CD14-positive monocyte (primary cell): Measurements from ENCODE around the gene GCSAM. TPM values are rescaled to one million over a fixed set of nuclear protein-coding genes. Genes with fewer than 3 reads are reported as not detected.

Experiments
- DNase-seq, 3 donors: peaks; one replicate each; pipeline ENCODE4 v3.0.0-alpha.2; 2011 to 2022
- H2AFZ ChIP-seq: 2 replicates; pipeline ENCODE4 v1.6.0; 2012; ENCODE audit warnings: mild to moderate bottlenecking, low read depth, low read length, inconsistent platforms; ENCODE audit not compliant: insufficient read depth, poor library complexity, severe bottlenecking
- H3K27ac ChIP-seq, 2 donors: 1 replicate in 1 of 2; 2 replicates in 1 of 2; pipeline ENCODE4 v1.5.1; 2012 to 2013; ENCODE audit warnings: low read length in 2 of 2, control low read depth in 1 of 2, inconsistent platforms in 1 of 2, low read depth in 1 of 2, mild to moderate bottlenecking in 1 of 2
- H3K27me3 ChIP-seq, 2 donors: one replicate each; pipeline versions ENCODE4 v1.6.0 to v1.6.1; 2011 to 2013; ENCODE audit warnings: low read length in 2 of 2; ENCODE audit not compliant: control insufficient read depth in 2 of 2, insufficient read depth in 2 of 2
- H3K36me3 ChIP-seq, 2 donors: replicated peaks in 1 of 2; 1 replicate in 1 of 2; 2 replicates in 1 of 2; pipeline versions ENCODE4 v1.5.1 to v1.6.1; 2012 to 2013; ENCODE audit warnings: low read length in 2 of 2, control low read depth in 1 of 2, inconsistent platforms in 1 of 2, mild to moderate bottlenecking in 1 of 2; ENCODE audit not compliant: insufficient read depth in 2 of 2, control insufficient read depth in 1 of 2
- H3K4me1 ChIP-seq, 2 donors: 1 replicate in 1 of 2; 2 replicates in 1 of 2; pipeline versions ENCODE4 v1.5.1 to v1.6.1; 2012 to 2013; ENCODE audit warnings: low read length in 2 of 2, control low read depth in 1 of 2, inconsistent platforms in 1 of 2, mild to moderate bottlenecking in 1 of 2, moderate library complexity in 1 of 2; ENCODE audit not compliant: insufficient read depth in 2 of 2, control insufficient read depth in 1 of 2
- H3K4me2 ChIP-seq: replicated peaks from 2 replicates; pipeline ENCODE3; 2012; ENCODE audit warnings: low read length, moderate library complexity, mild to moderate bottlenecking; ENCODE audit not compliant: poor library complexity, severe bottlenecking; ENCODE audit errors: extremely low read depth
- H3K4me3 ChIP-seq, 3 experiments: fragments of 200-600 bp in 1 of 3; sonication (generic) in 1 of 3; replicated peaks in 1 of 3; 1 replicate in 2 of 3; 2 replicates in 1 of 3; pipeline ENCODE4 v1.5.1; 2011 to 2013; ENCODE audit warnings: low read length in 3 of 3, mild to moderate bottlenecking in 3 of 3, control low read depth in 2 of 3, low read depth in 2 of 3, inconsistent platforms in 1 of 3, moderate library complexity in 1 of 3
- H3K79me2 ChIP-seq: 2 replicates; pipeline ENCODE4 v1.6.0; 2012; ENCODE audit warnings: mild to moderate bottlenecking, control low read depth, inconsistent platforms, low read length, moderate library complexity; ENCODE audit not compliant: insufficient read depth
- H3K9ac ChIP-seq: 2 replicates; pipeline ENCODE4 v1.6.0; 2017; ENCODE audit warnings: low read length, mild to moderate bottlenecking; ENCODE audit not compliant: insufficient read depth, poor library complexity, severe bottlenecking
- H3K9me3 ChIP-seq, 2 donors: replicated peaks in 1 of 2; 1 replicate in 1 of 2; 2 replicates in 1 of 2; pipeline versions ENCODE4 v1.5.1 to v1.6.1; 2012 to 2013; ENCODE audit warnings: low read length in 2 of 2, control low read depth in 1 of 2; ENCODE audit not compliant: control insufficient read depth in 1 of 2, insufficient read depth in 1 of 2
- H4K20me1 ChIP-seq: 2 replicates; pipeline ENCODE4 v1.6.0; 2012; ENCODE audit warnings: mild to moderate bottlenecking, low read length, control low read depth, moderate library complexity; ENCODE audit not compliant: insufficient read depth
- H3K27ac Mint-ChIP-seq, 7 donors: one replicate each; pipeline ENCODE4 v1.8.0; 2020; ENCODE audit warnings: mild to moderate bottlenecking in 7 of 7, mixed read lengths in 7 of 7, moderate library complexity in 6 of 7, inconsistent platforms in 2 of 7
- H3K27me3 Mint-ChIP-seq, 3 donors: one replicate each; pipeline ENCODE4 v1.8.0; 2021 to 2022; ENCODE audit warnings: low read depth in 3 of 3, mild to moderate bottlenecking in 3 of 3, mixed read lengths in 3 of 3, moderate library complexity in 3 of 3, inconsistent platforms in 1 of 3
- H3K36me3 Mint-ChIP-seq, 2 donors: one replicate each; pipeline ENCODE4 v1.8.0; 2020; ENCODE audit warnings: mixed read lengths in 2 of 2, inconsistent platforms in 1 of 2, mild to moderate bottlenecking in 1 of 2
- H3K4me1 Mint-ChIP-seq: one replicate; pipeline ENCODE4 v1.8.0; 2020; ENCODE audit warnings: mild to moderate bottlenecking, mixed read lengths
- H3K4me3 Mint-ChIP-seq, 2 donors: one replicate each; pipeline ENCODE4 v1.8.0; 2020; ENCODE audit warnings: mild to moderate bottlenecking in 2 of 2, mixed read lengths in 2 of 2, moderate library complexity in 1 of 2
- H3K9me3 Mint-ChIP-seq, 7 donors: one replicate each; pipeline ENCODE4 v1.8.0; 2020 to 2022; ENCODE audit warnings: mixed read lengths in 7 of 7, mild to moderate bottlenecking in 6 of 7, moderate library complexity in 6 of 7, inconsistent platforms in 2 of 7
- WGBS: methylation state at CpG from one replicate; pipeline ENCODE4 v1.1.5; 2013; ENCODE audit warnings: missing lambda C conversion rate; ENCODE audit not compliant: insufficient coverage; 5-methylcytosine and 5-hydroxymethylcytosine counted together
- intact Hi-C, 2 donors: fragments of 100-400 bp; cut with micrococcal nuclease; formaldehyde crosslinking; loops; one replicate each; pipeline versions ENCODE4 v1.15.0 to v1.15.1; 2023
- polyA plus RNA-seq, 3 donors: library from polyadenylated mRNA; depleted of rRNA in 1 of 3; unstranded in 2 of 3; stranded (reverse) in 1 of 3; fragments of 300-500 nt in 2 of 3; fragments of >200 nt in 1 of 3; fragmentation: Illumina TruSeq in 2 of 3; gene quantifications; 1 replicate in 2 of 3; 2 replicates in 1 of 3; pipeline ENCODE4 v1.2.3, GENCODE V29; 2012 to 2021
- TF ChIP-seq, protein P1 (sequence below): fragments of 200-600 bp; IDR thresholded peaks from one replicate; pipeline ENCODE4 v1.8.0; 2022; ENCODE audit warnings: antibody characterized with exemption, mild to moderate bottlenecking

Gene GCSAM
- polyA plus RNA-seq, 3 donors, result 0.10 to 0.16 TPM; not detected in 1

DNA sequence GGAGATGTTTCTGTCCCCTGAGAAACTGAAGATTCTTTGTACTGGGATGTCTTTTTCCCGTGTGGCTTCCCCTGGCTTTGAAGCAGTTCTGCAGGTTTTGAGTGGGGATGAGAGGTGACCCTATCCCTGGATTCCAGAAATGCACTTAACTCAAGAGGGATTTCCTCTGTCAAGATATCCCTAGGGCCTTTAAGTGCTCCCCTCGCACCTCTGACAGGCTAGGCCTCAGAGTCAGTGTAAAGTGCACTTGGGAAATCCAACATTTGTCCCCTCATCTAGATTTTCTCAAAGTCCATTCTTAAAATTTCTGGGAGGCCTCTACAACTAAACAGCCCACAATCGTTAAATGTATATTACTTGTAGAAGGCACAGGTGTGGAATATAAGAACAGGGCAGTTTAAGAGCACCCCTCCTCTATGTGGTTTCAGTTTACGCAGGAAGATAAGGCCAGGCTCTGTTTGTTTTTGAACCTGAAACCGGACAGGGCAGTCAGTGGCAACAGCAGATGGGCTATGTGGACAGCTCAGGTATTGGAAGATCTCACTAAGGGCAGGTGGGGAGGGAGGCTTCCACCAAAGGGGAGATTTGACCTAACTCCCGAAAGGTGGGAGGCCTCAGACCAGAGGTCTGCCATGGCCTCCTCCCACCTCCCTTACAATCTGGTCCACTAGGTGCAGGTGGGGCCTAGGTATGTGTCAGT is 42.0 kb downstream of the GCSAM start:
- Mint-ChIP-seq H3K27ac (peak overlapping the region in 1 of 7 donors; percentile 30), H3K4me3 (peak overlapping the region in 1 of 2 donors; percentile 80), H3K9me3 (peaks cover 0 to 22% (median 6%) of the 10 kb centered on the region in 7 donors), H3K27me3 (peaks cover 92 to 96% (median 93%) of the 10 kb centered on the region in 3 donors), H3K36me3 (peaks cover 4 to 5% of the 10 kb centered on the region in 2 donors), H3K4me1 (peaks cover 36% of the 10 kb centered on the region)
- H3K9me3 ChIP-seq, result peaks cover 0 to 3% of the 10 kb centered on the region in 2 donors
- H3K4me2 ChIP-seq, result no peak overlapping the region
- no peak overlapping the region for H2AFZ ChIP-seq
- peaks cover 86 to 96% of the 10 kb centered on the region in 2 donors for H3K27me3 ChIP-seq
- no peaks in the 10 kb centered on the region for H3K36me3 ChIP-seq
- no peak for DNase-seq
- H4K20me1 ChIP-seq, result no peaks in the 10 kb centered on the region
- TF ChIP-seq, protein P1, sequence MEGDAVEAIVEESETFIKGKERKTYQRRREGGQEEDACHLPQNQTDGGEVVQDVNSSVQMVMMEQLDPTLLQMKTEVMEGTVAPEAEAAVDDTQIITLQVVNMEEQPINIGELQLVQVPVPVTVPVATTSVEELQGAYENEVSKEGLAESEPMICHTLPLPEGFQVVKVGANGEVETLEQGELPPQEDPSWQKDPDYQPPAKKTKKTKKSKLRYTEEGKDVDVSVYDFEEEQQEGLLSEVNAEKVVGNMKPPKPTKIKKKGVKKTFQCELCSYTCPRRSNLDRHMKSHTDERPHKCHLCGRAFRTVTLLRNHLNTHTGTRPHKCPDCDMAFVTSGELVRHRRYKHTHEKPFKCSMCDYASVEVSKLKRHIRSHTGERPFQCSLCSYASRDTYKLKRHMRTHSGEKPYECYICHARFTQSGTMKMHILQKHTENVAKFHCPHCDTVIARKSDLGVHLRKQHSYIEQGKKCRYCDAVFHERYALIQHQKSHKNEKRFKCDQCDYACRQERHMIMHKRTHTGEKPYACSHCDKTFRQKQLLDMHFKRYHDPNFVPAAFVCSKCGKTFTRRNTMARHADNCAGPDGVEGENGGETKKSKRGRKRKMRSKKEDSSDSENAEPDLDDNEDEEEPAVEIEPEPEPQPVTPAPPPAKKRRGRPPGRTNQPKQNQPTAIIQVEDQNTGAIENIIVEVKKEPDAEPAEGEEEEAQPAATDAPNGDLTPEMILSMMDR, result no peak
- intact Hi-C loops, result no loop called here
- no peak overlapping the region for H3K9ac ChIP-seq
- H3K4me3 ChIP-seq, result no peak overlapping the region
- WGBS, result no CpG with 5 or more reads among the region's 6 CpGs
- no peaks in the 10 kb centered on the region for H3K79me2 ChIP-seq
- no peak overlapping the region for H3K27ac ChIP-seq
- peaks cover 19 to 23% of the 10 kb centered on the region in 2 donors for H3K4me1 ChIP-seq

DNA sequence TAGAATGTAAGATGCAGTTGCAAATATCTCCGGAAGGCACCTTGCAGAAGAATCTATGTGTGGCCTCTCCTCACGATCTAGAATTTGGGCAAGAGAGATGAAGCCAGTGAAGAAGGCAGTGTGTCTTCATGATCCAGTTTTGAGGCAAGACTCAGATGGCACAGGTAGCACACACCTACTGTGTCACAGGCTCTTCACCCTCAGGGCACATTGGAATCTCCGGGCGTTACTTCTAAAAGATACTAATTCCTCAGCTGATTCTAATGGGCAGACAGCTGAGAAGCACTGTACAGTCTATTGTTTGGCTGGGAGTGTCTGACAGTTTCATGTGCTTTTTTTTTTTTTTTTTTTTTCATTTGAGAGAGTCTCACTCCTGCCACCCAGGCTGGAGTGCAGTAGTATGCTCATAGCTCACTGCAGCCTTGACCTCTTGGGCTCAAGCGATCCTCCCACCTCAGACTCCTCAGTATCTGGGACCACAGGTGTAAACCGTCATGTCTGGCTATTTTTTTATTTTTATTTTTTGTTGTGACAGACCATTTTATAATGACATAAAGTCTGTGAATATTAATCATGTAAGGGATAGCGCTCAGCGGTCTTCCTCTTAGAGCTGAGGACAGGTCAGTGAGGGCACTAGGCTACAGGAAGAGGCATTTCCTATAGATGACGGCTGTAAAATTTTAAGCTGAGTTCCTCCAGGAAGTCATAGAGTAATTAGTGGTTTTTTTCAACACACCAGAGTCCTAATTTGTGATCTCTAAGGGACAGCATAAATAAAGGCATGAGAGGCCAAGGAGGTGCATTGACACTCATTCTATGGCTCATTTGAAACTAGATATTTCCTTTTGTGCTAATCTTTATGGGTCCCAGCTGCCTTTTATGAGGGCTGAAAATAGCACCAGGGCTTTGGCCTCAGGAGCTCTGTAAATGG is 42.8 kb downstream of the GCSAM start:
- no peak overlapping the region for H2AFZ ChIP-seq
- no peaks in the 10 kb centered on the region for H3K79me2 ChIP-seq
- H3K4me1 Mint-ChIP-seq, result peaks cover 40% of the 10 kb centered on the region
- H3K4me3 Mint-ChIP-seq, result peak overlapping the region in 1 of 2 donors; percentile 80
- 90% methylated on average over 2 of the region's 9 CpGs for WGBS
- no peak overlapping the region for H3K27ac Mint-ChIP-seq
- H3K9me3 Mint-ChIP-seq, result peaks cover 0 to 24% (median 10%) of the 10 kb centered on the region in 7 donors
- peaks cover 86 to 96% of the 10 kb centered on the region in 2 donors for H3K27me3 ChIP-seq
- no peak overlapping the region for H3K9ac ChIP-seq
- no peak overlapping the region for H3K4me2 ChIP-seq
- H3K36me3 ChIP-seq, result no peaks in the 10 kb centered on the region
- H3K4me1 ChIP-seq, result peaks cover 22 to 26% of the 10 kb centered on the region in 2 donors
- peaks cover 92 to 96% (median 93%) of the 10 kb centered on the region in 3 donors for H3K27me3 Mint-ChIP-seq
- intact Hi-C loops, result no loop called here
- H3K36me3 Mint-ChIP-seq, result peaks cover 4 to 6% of the 10 kb centered on the region in 2 donors
- DNase-seq, result peak; percentile 30 to 45 (median 43)
- H3K9me3 ChIP-seq, result peaks cover 0 to 5% of the 10 kb centered on the region in 2 donors
- no peaks in the 10 kb centered on the region for H4K20me1 ChIP-seq
- H3K27ac ChIP-seq, result no peak overlapping the region
- H3K4me3 ChIP-seq, result no peak overlapping the region
- TF ChIP-seq, protein P1, result no peak
